Prostate gland (tissue), 2 donors: Measurements from ENCODE around the gene MTA1.

ENCODE experiments used
- POLR2A ChIP-seq: fragments of 450-650 bp; IDR thresholded peaks from one replicate; pipeline ENCODE4 v1.6.1; 2016; ENCODE audit warnings: antibody characterized with exemption, mild to moderate bottlenecking
- POLR2AphosphoS5 ChIP-seq: sonication (generic); formaldehyde crosslinking; IDR thresholded peaks from one replicate; pipeline ENCODE4 v1.6.1; 2017; ENCODE audit warnings: antibody characterized with exemption
- TF ChIP-seq, protein P1 (sequence below), 4 experiments: fragments of 200-600 bp in 2 of 4; fragments of 450-650 bp in 2 of 4; sonication (generic) in 2 of 4; IDR thresholded peaks; 1 replicate in 3 of 4; 2 replicates in 1 of 4; pipeline ENCODE4 v1.5.1; 2016 to 2019; ENCODE audit warnings: antibody characterized with exemption in 4 of 4, mild to moderate bottlenecking in 2 of 4, moderate library complexity in 2 of 4

DNA sequence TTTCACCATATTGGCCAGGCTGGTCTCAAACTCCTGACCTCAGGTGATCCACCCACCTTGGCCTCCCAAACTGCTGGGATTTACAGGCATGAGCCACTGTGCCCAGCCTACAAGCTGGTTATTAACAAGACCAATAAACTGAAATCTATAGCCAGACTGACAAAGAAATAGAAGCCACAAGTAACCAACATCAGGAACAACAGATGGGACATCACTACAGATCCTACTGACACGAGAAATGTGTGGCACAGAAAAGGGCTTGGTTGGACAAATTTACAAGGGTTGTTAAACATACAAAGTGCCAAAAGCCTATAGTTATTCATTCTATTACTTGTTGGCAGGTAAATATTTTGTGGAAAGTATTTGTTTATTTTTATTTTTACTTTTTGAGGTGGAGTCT, 11.6 kb downstream of the MTA1 start:
- TF ChIP-seq, protein P1, sequence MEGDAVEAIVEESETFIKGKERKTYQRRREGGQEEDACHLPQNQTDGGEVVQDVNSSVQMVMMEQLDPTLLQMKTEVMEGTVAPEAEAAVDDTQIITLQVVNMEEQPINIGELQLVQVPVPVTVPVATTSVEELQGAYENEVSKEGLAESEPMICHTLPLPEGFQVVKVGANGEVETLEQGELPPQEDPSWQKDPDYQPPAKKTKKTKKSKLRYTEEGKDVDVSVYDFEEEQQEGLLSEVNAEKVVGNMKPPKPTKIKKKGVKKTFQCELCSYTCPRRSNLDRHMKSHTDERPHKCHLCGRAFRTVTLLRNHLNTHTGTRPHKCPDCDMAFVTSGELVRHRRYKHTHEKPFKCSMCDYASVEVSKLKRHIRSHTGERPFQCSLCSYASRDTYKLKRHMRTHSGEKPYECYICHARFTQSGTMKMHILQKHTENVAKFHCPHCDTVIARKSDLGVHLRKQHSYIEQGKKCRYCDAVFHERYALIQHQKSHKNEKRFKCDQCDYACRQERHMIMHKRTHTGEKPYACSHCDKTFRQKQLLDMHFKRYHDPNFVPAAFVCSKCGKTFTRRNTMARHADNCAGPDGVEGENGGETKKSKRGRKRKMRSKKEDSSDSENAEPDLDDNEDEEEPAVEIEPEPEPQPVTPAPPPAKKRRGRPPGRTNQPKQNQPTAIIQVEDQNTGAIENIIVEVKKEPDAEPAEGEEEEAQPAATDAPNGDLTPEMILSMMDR (IDR thresholded peaks at IDR 0.05) = no peak
- no peak for TF ChIP-seq POLR2A
- TF ChIP-seq POLR2AphosphoS5 = no peak
